ENCODE measurements around the gene TFDP2.
"Not testable (repeated sequence)": the region's sequence is repeated elsewhere in the genome, so short reads cannot be mapped to it uniquely, and the experiment has no call there.

TFDP2 gene

GRCh38 chr3:142019794-142020320 lies 129.5 kb downstream of the TFDP2 start:
- no peak for DNase-seq

GRCh38 chr3:142013993-142014392 lies 135.4 kb downstream of the TFDP2 start:
- no peak for DNase-seq

GRCh38 chr3:142013326-142013980 lies 135.9 kb downstream of the TFDP2 start:
- DNase-seq: no peak

- DNase-seq: no peak
Measured at GRCh38 chr3:142009029-142009428, 140.3 kb downstream of the TFDP2 start.

GRCh38 chr3:142007710-142008399 lies 141.5 kb downstream of the TFDP2 start:
- DNase-seq: no peak

GRCh38 chr3:142004957-142005356 lies 144.4 kb downstream of the TFDP2 start:
- not testable (repeated sequence) for DNase-seq

- no peak for DNase-seq
Measured at GRCh38 chr3:142004025-142004424, 145.3 kb downstream of the TFDP2 start.

- DNase-seq: no peak
Measured at GRCh38 chr3:142003291-142003690, 146.1 kb downstream of the TFDP2 start.

- DNase-seq: no peak
Measured at GRCh38 chr3:142000325-142000870, 148.9 kb downstream of the TFDP2 start.

- DNase-seq: no peak
Measured at GRCh38 chr3:141998669-141999290, 150.6 kb downstream of the TFDP2 start.

- no peak for DNase-seq
Measured at GRCh38 chr3:141996437-141996836, 152.9 kb downstream of the TFDP2 start.

GRCh38 chr3:141994856-141995255 lies 154.5 kb downstream of the TFDP2 start:
- no peak for DNase-seq

- DNase-seq: no peak
Measured at GRCh38 chr3:141992512-141992911, 156.8 kb downstream of the TFDP2 start.

GRCh38 chr3:141986548-141987107 lies 162.7 kb downstream of the TFDP2 start:
- no peak for DNase-seq

- no peak for DNase-seq
Measured at GRCh38 chr3:141981084-141981483, 168.3 kb downstream of the TFDP2 start.

- no peak for DNase-seq
Measured at GRCh38 chr3:141979050-141979671, 170.2 kb downstream of the TFDP2 start.

- not testable (repeated sequence) for DNase-seq
Measured at GRCh38 chr3:141974777-141975176, 174.6 kb downstream of the TFDP2 start.

GRCh38 chr3:141972399-141972798 lies 176.9 kb downstream of the TFDP2 start:
- DNase-seq: no peak

- DNase-seq: no peak
Measured at GRCh38 chr3:141971571-141971970, 177.8 kb downstream of the TFDP2 start.

GRCh38 chr3:141969711-141970110 lies 179.6 kb downstream of the TFDP2 start:
- no peak for DNase-seq

GRCh38 chr3:141965471-141965870 lies 183.9 kb downstream of the TFDP2 start:
- no peak for DNase-seq

- DNase-seq: no peak
Measured at GRCh38 chr3:141963301-141963700, 186.0 kb downstream of the TFDP2 start.

GRCh38 chr3:141960731-141961130 lies 188.6 kb downstream of the TFDP2 start:
- no peak for DNase-seq
